ENCODE data around the gene ANKRD13D. TPM values are rescaled to one million over a fixed set of nuclear protein-coding genes. Genes with fewer than 3 reads are reported as not detected.

ANKRD13D gene
- total and polyA plus RNA-seq, 2 experiments from 2014 or later, result 47.6 to 53.5 TPM

GRCh38 chr11:67307545-67308001 lies 18.5 kb downstream of the ANKRD13D start:
- TF ChIP-seq CTCF (IDR thresholded peaks at IDR 0.05; ENCODE audit: low read depth, low read length), result no peak
- no peaks in the 10 kb centered on the region for H3K9me3 ChIP-seq (ENCODE audit: low read depth)

GRCh38 chr11:67308031-67308866 lies 19.1 kb downstream of the ANKRD13D start:
- Histone ChIP-seq H3K4me3 (no peak overlapping the region), H3K4me1 (ENCODE audit: low read depth) (no peaks in the 10 kb centered on the region), H3K27ac (no peak overlapping the region), H3K9me3 (ENCODE audit: low read depth) (no peaks in the 10 kb centered on the region), H3K27me3 (no peaks in the 10 kb centered on the region), H3K36me3 (no peaks in the 10 kb centered on the region)
- no peak for DNase-seq (ENCODE audit: low read depth in 1 of 2, low spot score in 1 of 2)
- no peak for TF ChIP-seq CTCF (IDR thresholded peaks at IDR 0.05; ENCODE audit: low read depth, low read length)

More at GRCh38 chr11:67307545-67308001, 18.5 kb downstream of the ANKRD13D start:
- no peak for DNase-seq (ENCODE audit: low read depth in 1 of 2, low spot score in 1 of 2)
- H3K4me3 ChIP-seq, result no peak overlapping the region
- no peaks in the 10 kb centered on the region for H3K36me3 ChIP-seq
- no peaks in the 10 kb centered on the region for H3K27me3 ChIP-seq
- H3K4me1 ChIP-seq (ENCODE audit: low read depth), result no peaks in the 10 kb centered on the region
- H3K27ac ChIP-seq, result no peak overlapping the region

- H3K4me3 ChIP-seq, result no peak overlapping the region
- no peaks in the 10 kb centered on the region for H3K36me3 ChIP-seq
- H3K27ac ChIP-seq, result no peak overlapping the region
- no peaks in the 10 kb centered on the region for H3K27me3 ChIP-seq
- H3K9me3 ChIP-seq (ENCODE audit: low read depth), result no peaks in the 10 kb centered on the region
- no peak for DNase-seq (ENCODE audit: low read depth in 1 of 2, low spot score in 1 of 2)
- H3K4me1 ChIP-seq (ENCODE audit: low read depth), result no peaks in the 10 kb centered on the region
- TF ChIP-seq CTCF (IDR thresholded peaks at IDR 0.05; ENCODE audit: low read depth, low read length), result no peak
Measured at GRCh38 chr11:67309166-67309565, 20.1 kb downstream of the ANKRD13D start.

GRCh38 chr11:67309661-67310061 lies 20.6 kb downstream of the ANKRD13D start:
- Histone ChIP-seq H3K9me3 (ENCODE audit: low read depth) (no peaks in the 10 kb centered on the region), H3K27ac (no peak overlapping the region), H3K27me3 (no peaks in the 10 kb centered on the region), H3K4me3 (no peak overlapping the region), H3K36me3 (no peaks in the 10 kb centered on the region), H3K4me1 (ENCODE audit: low read depth) (no peaks in the 10 kb centered on the region)
- no peak for TF ChIP-seq CTCF (IDR thresholded peaks at IDR 0.05; ENCODE audit: low read depth, low read length)
- DNase-seq (ENCODE audit: low read depth in 1 of 2, low spot score in 1 of 2), result no peak

- no peak for DNase-seq (ENCODE audit: low read depth in 1 of 2, low spot score in 1 of 2)
- Histone ChIP-seq H3K4me1 (ENCODE audit: low read depth) (no peaks in the 10 kb centered on the region), H3K9me3 (ENCODE audit: low read depth) (no peaks in the 10 kb centered on the region), H3K27ac (no peak overlapping the region), H3K36me3 (no peaks in the 10 kb centered on the region), H3K4me3 (no peak overlapping the region), H3K27me3 (no peaks in the 10 kb centered on the region)
- TF ChIP-seq CTCF (IDR thresholded peaks at IDR 0.05; ENCODE audit: low read depth, low read length), result no peak
Measured at GRCh38 chr11:67310246-67311050, 21.3 kb downstream of the ANKRD13D start.
